WI38 (cell line): ENCODE results near the gene CHSY1.

Source experiments
- H3K4me3 ChIP-seq: 2 replicates; pipeline ENCODE4 v1.5.1; 2011; ENCODE audit warnings: low read depth, mild to moderate bottlenecking, control low read depth, low read length
- TF ChIP-seq, protein P1 (sequence below): IDR thresholded peaks from 2 replicates; pipeline ENCODE4 v1.5.1; 2012; ENCODE audit warnings: low read depth, mild to moderate bottlenecking, control low read depth, low read length

Gene CHSY1

GRCh38 chr15:101153801-101154656 is 97.8 kb downstream of the CHSY1 start:
- TF ChIP-seq, protein P1, sequence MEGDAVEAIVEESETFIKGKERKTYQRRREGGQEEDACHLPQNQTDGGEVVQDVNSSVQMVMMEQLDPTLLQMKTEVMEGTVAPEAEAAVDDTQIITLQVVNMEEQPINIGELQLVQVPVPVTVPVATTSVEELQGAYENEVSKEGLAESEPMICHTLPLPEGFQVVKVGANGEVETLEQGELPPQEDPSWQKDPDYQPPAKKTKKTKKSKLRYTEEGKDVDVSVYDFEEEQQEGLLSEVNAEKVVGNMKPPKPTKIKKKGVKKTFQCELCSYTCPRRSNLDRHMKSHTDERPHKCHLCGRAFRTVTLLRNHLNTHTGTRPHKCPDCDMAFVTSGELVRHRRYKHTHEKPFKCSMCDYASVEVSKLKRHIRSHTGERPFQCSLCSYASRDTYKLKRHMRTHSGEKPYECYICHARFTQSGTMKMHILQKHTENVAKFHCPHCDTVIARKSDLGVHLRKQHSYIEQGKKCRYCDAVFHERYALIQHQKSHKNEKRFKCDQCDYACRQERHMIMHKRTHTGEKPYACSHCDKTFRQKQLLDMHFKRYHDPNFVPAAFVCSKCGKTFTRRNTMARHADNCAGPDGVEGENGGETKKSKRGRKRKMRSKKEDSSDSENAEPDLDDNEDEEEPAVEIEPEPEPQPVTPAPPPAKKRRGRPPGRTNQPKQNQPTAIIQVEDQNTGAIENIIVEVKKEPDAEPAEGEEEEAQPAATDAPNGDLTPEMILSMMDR, result no peak

DNA sequence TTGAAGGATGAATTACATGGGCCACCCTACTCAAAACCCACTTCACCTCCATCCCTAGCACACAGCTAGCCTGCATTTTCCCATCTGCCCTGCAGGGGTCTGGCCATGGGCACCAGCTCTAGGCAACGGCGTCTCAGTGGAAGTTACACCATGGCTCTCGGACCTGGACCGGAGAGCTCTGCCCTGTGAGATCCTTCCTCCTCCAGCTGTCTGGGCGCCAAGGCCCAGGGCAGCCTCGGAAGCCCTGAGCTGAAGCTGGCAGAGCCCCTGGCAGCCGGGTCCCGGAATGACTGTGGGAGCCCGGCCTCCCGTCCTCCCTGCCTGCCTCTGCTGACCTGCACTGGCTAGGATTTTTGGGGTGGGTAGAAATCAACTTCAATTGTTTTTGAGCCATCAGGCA is 98.9 kb downstream of the CHSY1 start:
- TF ChIP-seq, protein P1, result no peak
- H3K4me3 ChIP-seq, result no peak overlapping the region

More at GRCh38 chr15:101153801-101154656, 97.8 kb downstream of the CHSY1 start:
- no peak overlapping the region for H3K4me3 ChIP-seq

- TF ChIP-seq, protein P1, result no peak
- H3K4me3 ChIP-seq, result no peak overlapping the region
These were observed 100.6 kb downstream of the CHSY1 start for GRCh38 chr15:101151288-101151687.

GRCh38 chr15:101150723-101151040 is 101.2 kb downstream of the CHSY1 start:
- H3K4me3 ChIP-seq, result no peak overlapping the region
- TF ChIP-seq, protein P1, result no peak

DNA sequence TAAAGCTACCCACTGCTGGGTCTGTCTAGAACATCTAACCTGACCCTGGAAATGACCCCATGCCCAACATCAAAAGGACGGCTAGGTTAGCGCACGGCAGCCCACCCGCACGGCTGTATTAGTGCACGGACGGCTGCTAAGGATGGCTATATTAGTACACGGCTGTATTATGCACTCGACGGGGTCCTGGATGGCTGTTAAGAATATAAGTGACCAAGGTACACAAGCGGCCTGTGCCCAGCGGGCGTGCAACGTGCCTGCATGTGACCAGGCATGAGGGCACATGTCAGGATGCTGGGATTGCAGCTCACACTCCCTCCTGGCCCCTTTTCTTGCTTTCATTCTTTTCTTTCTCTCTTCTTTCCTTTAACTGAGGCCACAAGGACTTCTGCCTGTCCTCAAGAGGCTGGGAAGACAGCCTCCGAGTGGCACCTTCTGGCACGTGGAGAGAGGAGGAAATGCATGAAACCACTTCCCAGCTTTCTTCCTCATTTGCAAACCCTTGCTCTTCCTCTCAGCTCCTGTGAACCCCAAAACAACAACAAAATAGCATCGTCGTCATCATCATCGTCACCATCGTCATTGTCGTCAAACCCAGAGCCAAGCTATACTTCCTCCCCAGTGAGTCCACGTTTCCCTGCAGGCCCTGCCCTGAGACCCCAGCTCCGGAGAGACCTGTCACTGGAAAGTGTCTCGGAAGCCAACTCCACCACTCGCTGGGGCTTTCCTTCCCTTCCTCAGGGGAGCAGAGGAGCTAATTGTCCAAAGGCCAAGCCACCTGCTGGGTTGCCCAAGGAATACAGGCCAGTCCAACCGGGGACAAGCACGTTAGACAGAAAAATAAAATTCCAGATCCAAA is 101.8 kb downstream of the CHSY1 start:
- no peak overlapping the region for H3K4me3 ChIP-seq
- TF ChIP-seq, protein P1, result no peak

GRCh38 chr15:101148881-101149664 is 102.8 kb downstream of the CHSY1 start:
- no peak overlapping the region for H3K4me3 ChIP-seq
- TF ChIP-seq, protein P1, result no peak
